GM19438 (cell line): ENCODE results near the gene ARHGEF12.

ENCODE experiments used
- ATAC-seq: cut with Tn5 transposase; IDR thresholded peaks from one replicate; pipeline ENCODE4 v1.9.1; 2021; ENCODE audit warnings: low read depth; ENCODE audit not compliant: unreplicated experiment

Gene ARHGEF12

DNA sequence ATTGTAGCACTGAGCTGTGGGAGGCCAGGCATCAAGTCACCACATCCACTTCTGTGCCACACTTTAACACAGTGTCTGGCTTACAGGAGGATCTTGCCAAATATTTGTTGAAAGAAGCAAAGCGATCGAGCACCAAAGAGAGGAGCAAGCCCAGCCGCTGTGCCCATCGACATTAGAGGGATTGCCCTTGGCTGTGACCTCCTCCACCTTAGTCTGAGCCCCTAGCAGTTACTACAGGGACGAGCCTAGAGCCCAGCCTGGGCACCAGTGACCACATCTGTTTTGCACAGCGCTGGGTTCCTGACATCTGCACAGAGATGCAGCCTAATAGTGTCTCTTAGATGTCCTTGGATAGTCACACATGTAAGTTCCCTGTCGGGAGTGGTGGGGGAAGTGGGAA is 193.0 kb downstream of the ARHGEF12 start:
- no peak for ATAC-seq

DNA sequence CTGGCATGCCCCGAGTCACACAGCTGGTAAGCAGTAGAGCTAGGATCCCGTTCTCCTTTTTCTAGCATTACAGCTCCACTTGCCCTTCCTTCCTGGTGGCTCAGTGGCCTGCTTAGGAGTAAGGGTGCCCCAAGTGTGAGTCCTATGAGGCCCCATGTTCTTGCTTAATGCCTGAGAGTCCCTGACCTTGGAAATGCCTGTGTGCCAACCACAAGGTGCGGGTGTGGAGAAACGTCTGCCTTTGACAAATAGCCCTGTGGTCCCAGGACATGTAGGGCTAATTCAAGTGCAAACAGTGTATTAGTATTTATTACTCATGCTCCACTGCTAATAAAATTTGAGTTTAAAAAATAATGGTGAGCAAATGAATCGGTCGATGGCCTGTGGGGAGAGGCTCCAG is 193.7 kb downstream of the ARHGEF12 start:
- no peak for ATAC-seq

- no peak for ATAC-seq
These were observed 196.0 kb downstream of the ARHGEF12 start for GRCh38 chr11:120532082-120532831.

GRCh38 chr11:120532832-120533196 is 196.6 kb downstream of the ARHGEF12 start:
- no peak for ATAC-seq

DNA sequence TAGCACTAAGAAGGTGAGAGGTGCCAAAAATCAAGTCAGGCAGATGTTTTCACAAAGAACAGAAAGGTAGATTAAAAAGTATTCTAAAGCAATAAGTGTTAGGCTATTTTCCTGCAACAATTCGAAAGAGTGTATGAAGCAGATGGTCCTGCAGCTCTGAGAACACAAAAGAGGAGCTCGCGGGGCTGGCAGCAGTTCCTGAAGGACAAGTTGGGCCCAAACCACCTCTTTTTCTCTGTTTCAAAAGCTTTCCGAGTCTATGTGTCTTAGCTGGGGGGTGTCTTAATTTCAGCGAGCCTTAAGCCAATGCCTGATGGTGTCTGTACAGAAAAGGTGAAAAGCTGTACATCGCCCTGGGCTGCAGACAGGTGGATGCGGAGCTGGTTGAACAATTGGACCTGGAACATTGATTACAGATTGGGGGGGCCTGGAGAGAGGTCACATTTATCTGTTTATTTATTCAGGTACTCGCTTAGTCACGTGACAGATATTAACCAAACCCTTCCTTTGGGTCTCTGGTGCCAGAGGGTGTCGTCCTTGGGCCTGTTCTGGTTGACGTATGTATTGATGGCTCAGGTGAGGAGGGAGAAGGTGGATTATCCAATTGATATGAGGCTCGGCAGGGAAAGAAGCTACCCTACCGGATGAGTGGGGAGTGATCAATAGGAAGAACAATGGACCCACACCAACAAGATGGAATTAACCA is 200.0 kb downstream of the ARHGEF12 start:
- ATAC-seq, result no peak

- ATAC-seq, result no peak
These were observed 200.6 kb downstream of the ARHGEF12 start for GRCh38 chr11:120536797-120537169.

GRCh38 chr11:120537996-120538395 is 201.8 kb downstream of the ARHGEF12 start:
- no peak for ATAC-seq

GRCh38 chr11:120538707-120539106 is 202.5 kb downstream of the ARHGEF12 start:
- no peak for ATAC-seq
